Thoracic aorta (tissue), 2 donors: ENCODE results near the gene APBA2. TPM values are rescaled to one million over a fixed set of nuclear protein-coding genes. Genes with fewer than 3 reads are reported as not detected.

ENCODE experiments used
- ATAC-seq: fragments of 150-250 bp; one replicate; pipeline ENCODE4 v1.8.0; 2017; ENCODE audit warnings: low read depth; ENCODE audit not compliant: insufficient number of reproducible peaks, low FRiP score
- DNase-seq: peaks from one replicate; pipeline ENCODE4 v3.0.0-alpha.2; 2020; ENCODE audit warnings: low spot score
- H3K27ac ChIP-seq, 2 donors: fragments of 200-600 bp; sonication (generic); 1 replicate in 1 of 2; 2 replicates in 1 of 2; pipeline ENCODE4 v1.5.1; 2016; ENCODE audit warnings: mild to moderate bottlenecking in 2 of 2, moderate library complexity in 2 of 2
- H3K27me3 ChIP-seq: fragments of 200-600 bp; sonication (generic); replicated peaks from 2 replicates; pipeline ENCODE4 v1.6.0; 2016; ENCODE audit warnings: mild to moderate bottlenecking; ENCODE audit not compliant: insufficient read depth
- H3K36me3 ChIP-seq: fragments of 200-600 bp; sonication (generic); one replicate; pipeline ENCODE4 v1.5.1; 2016
- H3K4me1 ChIP-seq, 2 donors: fragments of 200-600 bp; sonication (generic); 1 replicate in 1 of 2; 2 replicates in 1 of 2; pipeline versions ENCODE4 v1.5.1 to v1.6.0; 2016; ENCODE audit warnings: low read depth in 2 of 2, mild to moderate bottlenecking in 1 of 2; ENCODE audit not compliant: control insufficient read depth in 1 of 2
- H3K4me3 ChIP-seq: fragments of 200-600 bp; sonication (generic); 2 replicates; pipeline ENCODE4 v1.5.1; 2016; ENCODE audit warnings: mild to moderate bottlenecking
- H3K9me3 ChIP-seq: fragments of 200-600 bp; sonication (generic); 2 replicates; pipeline ENCODE4 v1.5.1; 2016
- total RNA-seq, 2 donors: library from RNA; depleted of rRNA; stranded (reverse); fragments of >200 nt; gene quantifications; one replicate each; pipeline versions ENCODE4 v1.1.0 to v1.2.3, GENCODE V29; 2016
- TF ChIP-seq, protein P1 (sequence below): fragments of 200-600 bp; sonication (generic); IDR thresholded peaks from one replicate; pipeline ENCODE4 v1.5.1; 2019; ENCODE audit warnings: antibody characterized with exemption

Gene APBA2
- total RNA-seq, 2 donors from 2014 or later = 4.9 to 5.6 TPM

DNA sequence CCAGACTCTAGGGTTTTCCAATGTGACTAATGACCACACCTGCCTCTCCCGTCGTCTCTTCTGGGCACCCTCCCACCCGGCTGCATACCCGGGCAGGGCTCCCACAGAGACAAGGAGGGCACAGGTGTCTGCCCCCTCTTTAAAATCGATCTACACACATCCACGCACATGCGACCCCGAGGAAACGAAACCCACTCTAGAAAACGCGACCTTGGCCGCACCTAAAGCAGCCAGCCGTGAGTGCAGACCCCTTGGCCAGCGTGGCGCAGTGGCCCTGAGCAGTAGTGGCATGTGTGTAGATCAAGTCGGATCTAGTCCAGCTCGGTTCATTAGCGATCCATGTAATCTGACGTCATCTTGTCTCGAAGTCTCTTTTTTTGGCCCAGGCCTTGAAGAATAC lies 232.0 kb downstream of the APBA2 start:
- DNase-seq (no peak), ATAC-seq (no peak)
- Histone ChIP-seq H3K36me3 (no peaks in the 10 kb centered on the region), H3K4me1 (no peaks in the 10 kb centered on the region), H3K9me3 (no peaks in the 10 kb centered on the region), H3K27ac (no peak overlapping the region), H3K4me3 (no peak overlapping the region), H3K27me3 (no peaks in the 10 kb centered on the region)
- TF ChIP-seq, protein P1, sequence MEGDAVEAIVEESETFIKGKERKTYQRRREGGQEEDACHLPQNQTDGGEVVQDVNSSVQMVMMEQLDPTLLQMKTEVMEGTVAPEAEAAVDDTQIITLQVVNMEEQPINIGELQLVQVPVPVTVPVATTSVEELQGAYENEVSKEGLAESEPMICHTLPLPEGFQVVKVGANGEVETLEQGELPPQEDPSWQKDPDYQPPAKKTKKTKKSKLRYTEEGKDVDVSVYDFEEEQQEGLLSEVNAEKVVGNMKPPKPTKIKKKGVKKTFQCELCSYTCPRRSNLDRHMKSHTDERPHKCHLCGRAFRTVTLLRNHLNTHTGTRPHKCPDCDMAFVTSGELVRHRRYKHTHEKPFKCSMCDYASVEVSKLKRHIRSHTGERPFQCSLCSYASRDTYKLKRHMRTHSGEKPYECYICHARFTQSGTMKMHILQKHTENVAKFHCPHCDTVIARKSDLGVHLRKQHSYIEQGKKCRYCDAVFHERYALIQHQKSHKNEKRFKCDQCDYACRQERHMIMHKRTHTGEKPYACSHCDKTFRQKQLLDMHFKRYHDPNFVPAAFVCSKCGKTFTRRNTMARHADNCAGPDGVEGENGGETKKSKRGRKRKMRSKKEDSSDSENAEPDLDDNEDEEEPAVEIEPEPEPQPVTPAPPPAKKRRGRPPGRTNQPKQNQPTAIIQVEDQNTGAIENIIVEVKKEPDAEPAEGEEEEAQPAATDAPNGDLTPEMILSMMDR = no peak

- DNase-seq = no peak
- TF ChIP-seq, protein P1 = no peak
- Histone ChIP-seq H3K27ac (no peak overlapping the region), H3K36me3 (no peaks in the 10 kb centered on the region), H3K4me1 (no peaks in the 10 kb centered on the region), H3K9me3 (no peaks in the 10 kb centered on the region), H3K27me3 (no peaks in the 10 kb centered on the region), H3K4me3 (no peak overlapping the region)
- ATAC-seq = no peak
Observed at GRCh38 chr15:29119847-29120246, 234.1 kb downstream of the APBA2 start.

DNA sequence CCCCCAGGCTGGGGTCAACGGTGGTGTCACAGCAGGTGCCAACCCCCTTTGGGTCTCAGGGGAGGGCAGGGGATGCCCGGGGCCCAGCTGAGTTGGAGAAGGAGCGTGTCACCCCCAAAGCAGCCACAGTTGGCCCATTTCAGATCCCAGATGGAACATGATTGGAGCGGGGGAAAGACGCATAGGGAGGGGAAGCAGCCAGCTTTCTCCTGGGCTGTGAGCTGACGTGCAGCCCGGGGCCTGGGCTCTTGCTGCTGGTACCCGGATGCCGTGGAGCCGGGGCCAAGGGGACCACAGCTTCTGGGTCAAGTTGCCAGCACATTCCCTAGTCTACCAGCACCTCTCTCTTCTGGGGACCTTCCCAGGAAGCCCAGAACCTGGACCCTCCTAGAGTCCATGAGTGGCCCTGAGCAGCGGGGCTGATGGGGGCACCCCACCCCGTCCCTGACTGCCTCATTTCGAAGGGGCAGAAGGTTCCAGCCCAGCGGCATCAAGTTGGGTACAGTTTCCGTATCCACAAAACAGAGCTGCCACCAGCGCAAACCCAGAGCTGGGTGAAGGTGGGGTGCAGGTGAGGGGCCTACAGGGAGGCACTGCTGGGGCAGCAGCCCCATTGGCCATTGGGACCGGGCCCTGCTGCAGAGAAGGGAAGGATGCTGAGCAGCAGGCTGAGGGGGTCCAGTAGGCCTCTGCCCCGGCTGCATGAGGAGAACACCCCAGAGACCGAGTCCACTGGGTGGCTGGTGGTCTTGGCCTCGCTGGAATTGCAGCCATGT lies 235.0 kb downstream of the APBA2 start:
- TF ChIP-seq, protein P1 = no peak
- Histone ChIP-seq H3K4me3 (no peak overlapping the region), H3K27me3 (no peaks in the 10 kb centered on the region), H3K27ac (no peak overlapping the region), H3K36me3 (no peaks in the 10 kb centered on the region), H3K4me1 (no peaks in the 10 kb centered on the region), H3K9me3 (no peaks in the 10 kb centered on the region)
- no peak for DNase-seq
- ATAC-seq = no peak

DNA sequence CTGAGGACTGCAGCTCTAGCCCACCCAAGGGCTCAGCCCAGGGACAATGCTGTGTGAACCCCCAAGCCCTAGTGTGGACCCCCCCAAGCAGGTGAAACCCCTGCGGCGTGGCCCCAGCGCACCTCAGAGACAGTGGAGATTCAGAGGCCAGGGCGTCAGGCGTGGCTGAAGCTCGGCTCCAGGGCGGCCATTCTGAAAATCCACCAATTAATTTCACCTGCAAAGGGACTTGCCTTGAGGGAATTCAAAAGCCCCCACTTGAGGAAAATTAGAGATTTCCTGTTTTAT lies 235.5 kb downstream of the APBA2 start:
- Histone ChIP-seq H3K27ac (no peak overlapping the region), H3K4me1 (no peaks in the 10 kb centered on the region), H3K9me3 (no peaks in the 10 kb centered on the region), H3K36me3 (no peaks in the 10 kb centered on the region), H3K27me3 (no peaks in the 10 kb centered on the region), H3K4me3 (no peak overlapping the region)
- DNase-seq (no peak), ATAC-seq (no peak)
- TF ChIP-seq, protein P1 = no peak

GRCh38 chr15:29121907-29122306 lies 236.1 kb downstream of the APBA2 start:
- Histone ChIP-seq H3K4me3 (no peak overlapping the region), H3K9me3 (no peaks in the 10 kb centered on the region), H3K36me3 (no peaks in the 10 kb centered on the region), H3K27me3 (no peaks in the 10 kb centered on the region), H3K4me1 (no peaks in the 10 kb centered on the region), H3K27ac (no peak overlapping the region)
- ATAC-seq = no peak
- TF ChIP-seq, protein P1 = no peak
- DNase-seq = no peak
